ENCODE data around the gene MSMP. TPM values are rescaled to one million over a fixed set of nuclear protein-coding genes. Genes with fewer than 3 reads are reported as not detected.

MSMP gene
- total RNA-seq, 1 experiment from 2014 or later, result not detected

- POLR2A ChIA-PET (ENCODE audit: low non-redundant PET), result no interaction called here
- CTCF ChIA-PET, result no interaction called here
- no peak for DNase-seq (ENCODE audit: low spot score)
- no TSS peak for BruUV-seq (replicated peaks)
- Histone ChIP-seq H3K27me3 (replicated peaks; ENCODE audit: insufficient read depth, low read depth, low read length, poor library complexity) (no peaks in the 10 kb centered on the region), H3K4me3 (ENCODE audit: low read depth, low read length, poor library complexity, severe bottlenecking) (no peak overlapping the region), H3K9me3 (ENCODE audit: low read depth, low read length, poor library complexity, severe bottlenecking) (no peaks in the 10 kb centered on the region), H3K27ac (ENCODE audit: low read depth, low read length, poor library complexity, severe bottlenecking) (no peak overlapping the region), H3K4me1 (ENCODE audit: insufficient read depth, low read length, poor library complexity, severe bottlenecking) (no peaks in the 10 kb centered on the region), H3K36me3 (ENCODE audit: insufficient read depth, low read length, poor library complexity, severe bottlenecking) (no peaks in the 10 kb centered on the region)
- TF ChIP-seq EZH2 (IDR thresholded peaks at IDR 0.05; ENCODE audit: borderline replicate concordance, low read depth, low read length, poor library complexity, severe bottlenecking), result no peak
- TF ChIP-seq CTCF (conservative IDR thresholded peaks at IDR 0.05; ENCODE audit: low read depth, low read length), result no peak
- intact Hi-C loops (cut with micrococcal nuclease; ENCODE audit: unreplicated experiment), result loop anchor here (5.0 to 10.0 kb wide), 2 partner anchors 36 to 231 kb away; no protein-coding TSS in a partner anchor
These were observed 39.4 kb upstream of the MSMP start for GRCh38 chr9:35793461-35793860.

- DNase-seq (ENCODE audit: low spot score), result no peak
- Histone ChIP-seq H3K27ac (ENCODE audit: low read depth, low read length, poor library complexity, severe bottlenecking) (no peak overlapping the region), H3K4me1 (ENCODE audit: insufficient read depth, low read length, poor library complexity, severe bottlenecking) (no peaks in the 10 kb centered on the region), H3K9me3 (ENCODE audit: low read depth, low read length, poor library complexity, severe bottlenecking) (no peaks in the 10 kb centered on the region), H3K4me3 (ENCODE audit: low read depth, low read length, poor library complexity, severe bottlenecking) (no peak overlapping the region), H3K27me3 (replicated peaks; ENCODE audit: insufficient read depth, low read depth, low read length, poor library complexity) (no peaks in the 10 kb centered on the region), H3K36me3 (ENCODE audit: insufficient read depth, low read length, poor library complexity, severe bottlenecking) (no peaks in the 10 kb centered on the region)
- no peak for TF ChIP-seq EZH2 (IDR thresholded peaks at IDR 0.05; ENCODE audit: borderline replicate concordance, low read depth, low read length, poor library complexity, severe bottlenecking)
- no peak for TF ChIP-seq CTCF (conservative IDR thresholded peaks at IDR 0.05; ENCODE audit: low read depth, low read length)
- CTCF ChIA-PET, result no interaction called here
- BruUV-seq (replicated peaks), result no TSS peak
- POLR2A ChIA-PET (ENCODE audit: low non-redundant PET), result no interaction called here
- intact Hi-C loops (cut with micrococcal nuclease; ENCODE audit: unreplicated experiment), result loop anchor here (5.0 to 10.0 kb wide), 2 partner anchors 36 to 232 kb away; no protein-coding TSS in a partner anchor
These were observed 38.8 kb upstream of the MSMP start for GRCh38 chr9:35792826-35793225.

- no peak overlapping the region for H3K4me3 ChIP-seq (ENCODE audit: low read depth, low read length, poor library complexity, severe bottlenecking)
- POLR2A ChIA-PET (ENCODE audit: low non-redundant PET), result no interaction called here
- intact Hi-C loops (cut with micrococcal nuclease; ENCODE audit: unreplicated experiment), result loop anchor here (5.0 to 10.0 kb wide), 2 partner anchors 35 to 233 kb away; no protein-coding TSS in a partner anchor
- no peaks in the 10 kb centered on the region for H3K36me3 ChIP-seq (ENCODE audit: insufficient read depth, low read length, poor library complexity, severe bottlenecking)
- TF ChIP-seq CTCF (conservative IDR thresholded peaks at IDR 0.05; ENCODE audit: low read depth, low read length), result no peak
- TF ChIP-seq EZH2 (IDR thresholded peaks at IDR 0.05; ENCODE audit: borderline replicate concordance, low read depth, low read length, poor library complexity, severe bottlenecking), result no peak
- no peaks in the 10 kb centered on the region for H3K9me3 ChIP-seq (ENCODE audit: low read depth, low read length, poor library complexity, severe bottlenecking)
- CTCF ChIA-PET, result no interaction called here
- BruUV-seq (replicated peaks), result no TSS peak
- DNase-seq (ENCODE audit: low spot score), result no peak
- H3K4me1 ChIP-seq (ENCODE audit: insufficient read depth, low read length, poor library complexity, severe bottlenecking), result no peaks in the 10 kb centered on the region
- no peak overlapping the region for H3K27ac ChIP-seq (ENCODE audit: low read depth, low read length, poor library complexity, severe bottlenecking)
- no peaks in the 10 kb centered on the region for H3K27me3 ChIP-seq (replicated peaks; ENCODE audit: insufficient read depth, low read depth, low read length, poor library complexity)
These were observed 38.1 kb upstream of the MSMP start for GRCh38 chr9:35792024-35792813.

Measured in A673 (cell line).